Measurements from ENCODE around the gene PLEKHA6. TPM values are rescaled to one million over a fixed set of nuclear protein-coding genes. Genes with fewer than 3 reads are reported as not detected.

Gene PLEKHA6
- total and polyA plus RNA-seq, 2 of the 8 experiments (the other 6 are each of a cell fraction or from before 2014, with no cell fraction given): 4.8 to 20.2 TPM

Small RNA genes lying within 50 kb of the gene (small RNA-seq; reads per million reads assigned to genes)
- gene AL606489.2 (ENCODE audit: insufficient read depth): not detected

Other genes with a start within 250 kb of the PLEKHA6 start
- gene ETNK2, start 207.9 kb downstream of the PLEKHA6 start, total RNA-seq (2021; fragmentation: NEBNext Ultra II Directional; extraction: Animal tissue kit (Norgen Biotek cat#: 25700)): 20.1 and 23.1 TPM in 2 replicates
- 24.5 and 26.7 TPM in 2 replicates for gene ETNK2, start 207.9 kb downstream of the PLEKHA6 start, polyA plus RNA-seq (2011; rRNA removed)
- not detected in 2 replicates for gene REN, start 193.6 kb downstream of the PLEKHA6 start, total RNA-seq (2021; fragmentation: NEBNext Ultra II Directional; extraction: Animal tissue kit (Norgen Biotek cat#: 25700))
- gene REN, start 193.6 kb downstream of the PLEKHA6 start, polyA plus RNA-seq (2011; rRNA removed): 0.05 and 0.11 TPM in 2 replicates
- gene KISS1, start 163.4 kb downstream of the PLEKHA6 start, total RNA-seq (2021; fragmentation: NEBNext Ultra II Directional; extraction: Animal tissue kit (Norgen Biotek cat#: 25700)): 0.88 TPM in 1 of 2 replicates, not detected in the other
- gene KISS1, start 163.4 kb downstream of the PLEKHA6 start, polyA plus RNA-seq (2011; rRNA removed): 0.71 and 0.83 TPM in 2 replicates
- 6.9 and 7.5 TPM in 2 replicates for gene GOLT1A, start 145.9 kb downstream of the PLEKHA6 start, total RNA-seq (2021; fragmentation: NEBNext Ultra II Directional; extraction: Animal tissue kit (Norgen Biotek cat#: 25700))
- gene GOLT1A, start 145.9 kb downstream of the PLEKHA6 start, polyA plus RNA-seq (2011; rRNA removed): 8.5 and 9.5 TPM in 2 replicates
- 70.1 and 72.2 TPM in 2 replicates for gene PPP1R15B, start 51.9 kb upstream of the PLEKHA6 start, total RNA-seq (2021; fragmentation: NEBNext Ultra II Directional; extraction: Animal tissue kit (Norgen Biotek cat#: 25700))
- 14.4 and 20.0 TPM in 2 replicates for gene PPP1R15B, start 51.9 kb upstream of the PLEKHA6 start, polyA plus RNA-seq (2011; rRNA removed)
- gene PIK3C2B, start 134.9 kb upstream of the PLEKHA6 start, total RNA-seq (2021; fragmentation: NEBNext Ultra II Directional; extraction: Animal tissue kit (Norgen Biotek cat#: 25700)): 36.7 and 36.9 TPM in 2 replicates
- gene PIK3C2B, start 134.9 kb upstream of the PLEKHA6 start, polyA plus RNA-seq (2011; rRNA removed): 20.4 and 26.0 TPM in 2 replicates
- gene MDM4, start 156.5 kb upstream of the PLEKHA6 start, total RNA-seq (2021; fragmentation: NEBNext Ultra II Directional; extraction: Animal tissue kit (Norgen Biotek cat#: 25700)): 81.7 and 84.9 TPM in 2 replicates
- 10.0 and 10.8 TPM in 2 replicates for gene MDM4, start 156.5 kb upstream of the PLEKHA6 start, polyA plus RNA-seq (2011; rRNA removed)